GM12892 (cell line): ENCODE measurements around the gene GAA.

Experiments
- POLR2A ChIP-seq: IDR thresholded peaks from 2 replicates; pipeline ENCODE4 v1.6.1; 2011; ENCODE audit warnings: low read depth, low read length, control low read depth
- POLR2AphosphoS5 ChIP-seq: IDR thresholded peaks from 2 replicates; pipeline ENCODE4 v1.6.1; 2011; ENCODE audit warnings: low read depth, low read length, control low read depth
- TAF1 ChIP-seq: IDR thresholded peaks from 2 replicates; pipeline ENCODE4 v1.6.1; 2011; ENCODE audit warnings: low read depth, mild to moderate bottlenecking, control low read depth, low read length, borderline replicate concordance

DNA sequence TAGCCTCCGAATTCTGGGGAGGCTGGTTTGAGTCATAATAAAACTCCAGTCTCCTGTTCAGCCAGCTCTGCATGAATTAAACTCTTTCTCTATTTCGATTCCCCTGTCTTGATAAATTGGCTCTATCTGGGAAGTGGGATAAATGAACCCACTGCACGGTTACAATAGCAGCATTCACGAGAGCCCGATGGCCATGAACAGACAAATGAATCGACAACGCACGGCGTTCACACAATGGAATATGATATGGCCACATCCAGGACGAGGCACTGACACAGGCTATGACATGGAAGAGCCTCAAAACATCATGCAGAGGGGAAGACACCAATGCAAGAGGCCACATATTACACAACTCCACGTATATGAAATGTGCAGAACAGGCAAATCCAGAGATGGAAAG lies 62.8 kb downstream of the GAA start:
- TF ChIP-seq POLR2AphosphoS5, result no peak
- no peak for TF ChIP-seq POLR2A
- no peak for TF ChIP-seq TAF1
